ENCODE data around the gene CNTNAP1. TPM values are rescaled to one million over a fixed set of nuclear protein-coding genes. Genes with fewer than 3 reads are reported as not detected.
A peak's percentile ranks its signal among the peaks of the same experiment; 100 is the strongest.

Gene CNTNAP1
- total RNA-seq, 2 donors from 2014 or later = 0.53 to 1.3 TPM

GRCh38 chr17:42743595-42744282 is 61.4 kb downstream of the CNTNAP1 start:
- H3K4me3 Mint-ChIP-seq = peak overlapping the region; percentile 94

GRCh38 chr17:42744283-42744805 is 62.0 kb downstream of the CNTNAP1 start:
- DNase-seq (peak; percentile 74 to 76), ATAC-seq (replicated peaks in 1 of 2) (peak; percentile 80)
- no peaks in the 10 kb centered on the region for H3K36me3 Mint-ChIP-seq (ENCODE audit: insufficient read depth in 2 of 2)
- peak overlapping the region; percentile 96 for H3K27ac Mint-ChIP-seq
- no peaks in the 10 kb centered on the region for H3K9me3 Mint-ChIP-seq
- H3K27me3 Mint-ChIP-seq (ENCODE audit: low read depth) = peaks cover 10% of the 10 kb centered on the region
- peaks cover 26% of the 10 kb centered on the region for H3K4me1 Mint-ChIP-seq (ENCODE audit: low read depth)
- H3K4me3 Mint-ChIP-seq = peak overlapping the region; percentile 94

More at GRCh38 chr17:42743595-42744282, 61.4 kb downstream of the CNTNAP1 start:
- Mint-ChIP-seq H3K27me3 (ENCODE audit: low read depth) (peaks cover 10% of the 10 kb centered on the region), H3K36me3 (ENCODE audit: insufficient read depth in 2 of 2) (no peaks in the 10 kb centered on the region), H3K4me1 (ENCODE audit: low read depth) (peaks cover 26% of the 10 kb centered on the region), H3K27ac (peak overlapping the region; percentile 96), H3K9me3 (no peaks in the 10 kb centered on the region)
- no peak for ATAC-seq (replicated peaks in 1 of 2)
- DNase-seq = no peak

DNA sequence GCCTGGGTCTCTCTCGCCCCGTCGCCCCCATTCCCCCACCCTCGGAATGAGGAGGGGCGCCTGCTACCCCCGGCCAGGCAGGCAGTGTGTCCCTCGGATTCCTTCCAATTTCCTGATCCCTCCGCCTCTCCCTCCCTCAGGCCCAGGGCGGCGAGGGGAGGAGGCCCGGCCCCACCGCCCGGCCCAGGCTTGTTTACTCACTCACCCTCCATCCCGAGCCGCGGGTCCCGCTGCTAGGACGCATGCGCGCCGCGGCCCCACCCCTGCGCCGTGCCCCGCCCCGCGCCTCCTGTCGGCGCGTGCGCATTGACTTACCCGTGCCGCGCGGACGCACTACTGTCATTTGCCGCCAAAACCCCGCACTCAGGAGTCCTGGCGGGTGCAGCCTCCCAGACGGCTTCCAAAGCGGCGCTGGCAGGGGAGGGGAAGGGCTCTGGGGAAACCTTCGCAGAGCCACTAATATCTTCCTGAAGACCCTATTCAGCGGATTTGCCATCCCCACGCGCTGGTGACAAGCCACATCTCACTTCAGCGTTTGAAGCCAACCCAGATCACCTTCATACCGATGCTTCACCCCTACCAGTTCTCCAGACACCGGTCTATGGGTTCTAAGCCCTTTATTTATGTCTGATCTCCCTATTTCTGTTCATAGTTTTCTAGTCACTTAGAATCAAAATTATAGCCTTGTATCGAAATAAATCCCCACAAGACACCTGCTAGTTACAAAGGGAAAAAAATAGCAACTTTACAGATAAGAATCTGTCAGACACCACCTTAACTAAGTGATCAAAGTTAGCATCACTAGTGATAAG is 62.7 kb downstream of the CNTNAP1 start, which contains the start of gene EZH1:
TSS of gene EZH1 (minus strand) at position 235 of the 812 bp plus-strand sequence. CDS start 16,099 bp downstream, outside the sequence.
- no peaks in the 10 kb centered on the region for H3K9me3 Mint-ChIP-seq
- H3K4me1 Mint-ChIP-seq (ENCODE audit: low read depth) = peaks cover 26% of the 10 kb centered on the region

GRCh38 chr17:42748202-42748907 is 66.0 kb downstream of the CNTNAP1 start:
- ATAC-seq (replicated peaks in 1 of 2) (no peak), DNase-seq (no peak)
- peaks cover 18% of the 10 kb centered on the region for H3K4me1 Mint-ChIP-seq (ENCODE audit: low read depth)
- no peak overlapping the region for H3K4me3 Mint-ChIP-seq
- no peaks in the 10 kb centered on the region for H3K9me3 Mint-ChIP-seq
- no peaks in the 10 kb centered on the region for H3K36me3 Mint-ChIP-seq (ENCODE audit: insufficient read depth in 2 of 2)
- H3K27ac Mint-ChIP-seq = no peak overlapping the region
- H3K27me3 Mint-ChIP-seq (ENCODE audit: low read depth) = peaks cover 33% of the 10 kb centered on the region

More for the DNA sequence above, 62.7 kb downstream of the CNTNAP1 start, which contains the start of gene EZH1:
- H3K36me3 Mint-ChIP-seq (ENCODE audit: insufficient read depth in 2 of 2) = no peaks in the 10 kb centered on the region
- peak within 1 kb of the TSS; percentile 96 for H3K27ac Mint-ChIP-seq
- peak; percentile 93 to 94 for ATAC-seq (replicated peaks in 1 of 2)
- DNase-seq = peak; percentile 92 to 96
- peaks cover 10% of the 10 kb centered on the region for H3K27me3 Mint-ChIP-seq (ENCODE audit: low read depth)
- H3K4me3 Mint-ChIP-seq = peak within 1 kb of the TSS; percentile 94

GRCh38 chr17:42748908-42749798 is 66.8 kb downstream of the CNTNAP1 start:
- H3K9me3 Mint-ChIP-seq = no peaks in the 10 kb centered on the region
- peaks cover 10% of the 10 kb centered on the region for H3K4me1 Mint-ChIP-seq (ENCODE audit: low read depth)
- no peak overlapping the region for H3K27ac Mint-ChIP-seq
- H3K4me3 Mint-ChIP-seq = no peak overlapping the region
- DNase-seq = no peak
- ATAC-seq (replicated peaks in 1 of 2) = no peak
- no peaks in the 10 kb centered on the region for H3K36me3 Mint-ChIP-seq (ENCODE audit: insufficient read depth in 2 of 2)
- H3K27me3 Mint-ChIP-seq (ENCODE audit: low read depth) = peaks cover 39% of the 10 kb centered on the region

Other genes starting within 250 kb of the CNTNAP1 start
- 10 to 100 TPM; 22.1 TPM for gene ATP6V0A1, start 223.7 kb upstream of the CNTNAP1 start, total RNA-seq
- gene NAGLU, start 146.3 kb upstream of the CNTNAP1 start, total RNA-seq = 1 to 10 TPM; 9.4 to 9.8 TPM
- gene HSD17B1, start 129.6 kb upstream of the CNTNAP1 start, total RNA-seq = 1 to 10 TPM; 1.3 to 1.8 TPM
- gene COASY, start 120.4 kb upstream of the CNTNAP1 start, total RNA-seq = 10 to 100 TPM; 98.2 to 98.5 TPM
- gene MLX, start 115.4 kb upstream of the CNTNAP1 start, total RNA-seq = 10 to 100 TPM; 38.8 to 41.2 TPM
- gene PSMC3IP, start 104.8 kb upstream of the CNTNAP1 start, total RNA-seq = 10 to 100 TPM; 31.7 to 40.7 TPM
- gene RETREG3, start 73.2 kb upstream of the CNTNAP1 start, total RNA-seq = 10 to 100 TPM; 41.5 to 42.6 TPM
- gene TUBG1, start 72.8 kb upstream of the CNTNAP1 start, total RNA-seq = 10 to 100 TPM; 42.3 to 51.5 TPM
- 10 to 100 TPM in 1 of 2 donors, 1 to 10 TPM in 1; 8.1 to 11.2 TPM for gene TUBG2, start 23.2 kb upstream of the CNTNAP1 start, total RNA-seq
- 1 to 10 TPM; 1.2 to 1.9 TPM for gene PLEKHH3, start 5.5 kb upstream of the CNTNAP1 start, total RNA-seq
- gene CCR10, start 688 bp upstream of the CNTNAP1 start, total RNA-seq = under 1 TPM in 1 of 2 donors, not detected in 1; 0.83 TPM
- 10 to 100 TPM; 40.9 to 45.9 TPM for gene EZH1, start 62.5 kb downstream of the CNTNAP1 start, total RNA-seq
- not detected for gene RAMP2, start 78.7 kb downstream of the CNTNAP1 start, total RNA-seq
- 10 to 100 TPM; 64.4 to 71.6 TPM for gene VPS25, start 90.9 kb downstream of the CNTNAP1 start, total RNA-seq
- 1 to 10 TPM; 1.0 to 1.1 TPM for gene WNK4, start 98.1 kb downstream of the CNTNAP1 start, total RNA-seq
- gene COA3, start 116.2 kb downstream of the CNTNAP1 start, total RNA-seq = 10 to 100 TPM; 21.9 to 23.9 TPM
- gene CNTD1, start 116.3 kb downstream of the CNTNAP1 start, total RNA-seq = under 1 TPM; 0.22 to 0.32 TPM
- 100 to 1,000 TPM in 1 of 2 donors, 10 to 100 TPM in 1; 98.4 to 100 TPM for gene BECN1, start 141.8 kb downstream of the CNTNAP1 start, total RNA-seq
- 10 to 100 TPM; 87.4 to 91.2 TPM for gene PSME3, start 150.9 kb downstream of the CNTNAP1 start, total RNA-seq
- gene AOC2, start 162.0 kb downstream of the CNTNAP1 start, total RNA-seq = 10 to 100 TPM in 1 of 2 donors, 1 to 10 TPM in 1; 8.8 to 11.5 TPM
- 1 to 10 TPM; 6.8 to 9.4 TPM for gene AOC3, start 168.7 kb downstream of the CNTNAP1 start, total RNA-seq
- gene G6PC1, start 218.3 kb downstream of the CNTNAP1 start, total RNA-seq = not detected

Measured in activated T-cell treated with anti-CD3 and anti-CD28 coated beads, Interleukin-2, amount 50 U/mL, for 72 hours (primary cell).